GM18951 (cell line): ENCODE data around the gene ULBP2.
"Not testable (repeated sequence)": the region's sequence is repeated elsewhere in the genome, so short reads cannot be mapped to it uniquely, and the experiment has no call there.

Experiments used
- POLR2A ChIP-seq: IDR thresholded peaks from 4 replicates; pipeline ENCODE4 v1.6.1; 2011; ENCODE audit warnings: mild to moderate bottlenecking; ENCODE audit not compliant: insufficient read length, insufficient read depth; ENCODE audit errors: extremely low read depth
- in situ Hi-C: fragments of 300-500 bp; cut with MboI; formaldehyde crosslinking; loops from one replicate; pipeline ENCODE4 v1.12.0; 2022; ENCODE audit warnings: low sequenced_read_pairs, mixed read lengths, inconsistent platforms; ENCODE audit not compliant: unreplicated experiment

The ULBP2 gene

DNA sequence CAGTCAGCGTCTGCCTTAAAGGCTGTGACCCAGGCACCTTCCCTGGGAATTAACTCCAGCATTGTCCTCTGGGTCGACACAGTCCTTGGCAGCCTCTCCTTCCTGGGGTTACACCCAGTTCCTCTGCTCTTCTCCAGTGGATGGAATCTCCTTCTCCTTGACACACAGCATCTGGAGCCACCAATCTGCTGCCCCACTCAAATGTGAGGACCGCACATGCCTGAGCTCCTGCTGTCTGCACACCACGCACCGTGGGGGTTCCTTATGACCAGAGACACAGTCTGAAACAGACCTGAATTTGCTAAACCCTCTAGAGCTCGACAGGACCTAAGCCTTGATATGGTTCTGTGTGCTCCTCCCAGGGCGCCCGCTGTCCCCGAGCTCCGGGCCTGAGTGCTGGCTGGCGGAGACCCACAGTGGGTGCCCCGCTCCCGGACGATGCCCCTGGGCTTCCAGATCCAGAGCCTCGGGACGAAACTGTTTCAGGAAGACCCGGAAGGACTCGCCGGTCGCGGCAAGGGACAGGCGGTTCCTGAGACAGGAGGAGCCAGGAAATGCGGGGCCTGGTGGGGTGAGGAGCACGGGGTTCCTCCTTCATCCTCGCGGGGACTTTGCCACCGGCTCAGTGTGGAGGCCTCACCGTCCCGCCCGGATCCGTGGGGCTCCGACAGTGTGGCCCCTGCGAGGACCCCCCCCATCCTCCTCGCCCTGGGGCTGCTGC lies 16.4 kb upstream of the ULBP2 start:
- in situ Hi-C loops: no loop called here
- no peak for TF ChIP-seq POLR2A

DNA sequence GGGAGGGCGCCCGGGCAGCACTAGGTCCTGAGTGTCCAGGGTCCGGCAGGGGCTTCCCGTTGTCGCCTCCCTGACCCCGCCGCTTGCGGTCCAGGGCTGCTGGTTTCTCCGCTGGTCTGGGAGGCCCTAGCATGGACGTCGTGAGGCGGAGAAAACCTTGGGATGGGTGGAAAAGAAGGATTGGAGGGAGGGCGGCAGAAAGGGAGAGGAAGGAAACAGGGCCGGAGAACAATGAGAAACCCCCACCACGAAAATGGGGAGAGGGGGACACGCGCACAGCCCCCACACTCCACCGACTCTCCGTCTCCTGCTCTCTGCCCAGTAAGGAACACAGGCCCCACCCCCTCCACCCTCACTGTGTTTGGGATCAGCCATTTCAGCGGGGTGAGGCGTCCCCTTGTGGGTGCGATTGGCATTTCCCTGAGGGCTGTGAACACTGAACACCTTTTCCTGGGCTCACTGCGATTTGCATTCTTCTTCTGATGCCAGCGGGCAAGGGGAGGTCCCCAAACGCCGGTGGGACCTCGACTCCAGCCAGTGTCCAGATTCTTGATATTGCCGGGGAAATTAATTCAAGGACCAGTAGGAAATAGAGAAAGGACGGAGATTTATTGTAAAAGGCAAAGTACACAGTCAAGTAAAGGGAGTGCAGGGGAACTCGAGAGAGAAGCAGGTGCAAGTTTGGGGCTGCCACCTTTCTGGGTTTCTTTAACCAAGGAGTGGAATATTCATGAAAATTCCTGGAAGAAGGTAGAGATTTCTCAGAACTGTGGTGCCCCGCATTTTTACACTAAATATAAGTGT lies 15.6 kb upstream of the ULBP2 start:
- TF ChIP-seq POLR2A: no peak
- in situ Hi-C loops: no loop called here

DNA sequence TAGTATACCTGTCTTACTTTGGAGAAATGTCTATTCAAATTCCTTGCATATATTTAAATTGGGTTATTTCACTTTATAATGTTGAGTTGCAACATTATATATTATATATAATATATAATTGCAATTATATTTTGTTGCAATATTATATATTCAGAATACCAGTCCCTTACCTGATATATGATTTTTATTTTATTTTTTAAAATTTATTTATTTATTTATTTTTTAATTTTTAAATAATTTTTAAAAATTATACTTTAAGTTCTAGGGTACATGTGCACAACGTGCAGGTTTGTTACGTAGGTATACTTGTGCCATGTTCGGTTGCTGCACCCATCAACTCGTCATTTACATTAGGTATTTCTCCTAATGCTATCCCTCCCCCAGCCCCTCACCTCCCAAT lies 14.8 kb upstream of the ULBP2 start:
- in situ Hi-C loops: not testable (repeated sequence)

DNA sequence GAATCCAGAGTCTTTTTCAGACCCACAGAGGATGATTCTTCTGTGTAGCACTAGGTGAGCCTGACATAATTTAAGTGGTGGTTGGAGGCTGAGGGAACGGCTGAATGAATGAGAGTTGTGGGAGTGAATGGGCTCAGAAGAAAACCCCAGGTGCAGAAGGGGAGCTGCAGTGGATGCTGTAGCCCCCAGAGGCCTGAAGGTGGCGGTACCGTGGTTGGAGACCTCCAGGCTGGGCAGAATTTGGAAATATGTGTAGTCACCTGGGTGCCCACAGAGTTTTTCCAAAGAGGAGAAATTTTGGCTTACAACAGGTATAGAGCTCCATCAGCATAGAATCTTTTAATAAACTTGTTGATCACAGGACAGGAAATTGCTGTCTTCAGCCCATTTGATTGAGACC lies 12.4 kb upstream of the ULBP2 start:
- in situ Hi-C loops: no loop called here
- TF ChIP-seq POLR2A: no peak

DNA sequence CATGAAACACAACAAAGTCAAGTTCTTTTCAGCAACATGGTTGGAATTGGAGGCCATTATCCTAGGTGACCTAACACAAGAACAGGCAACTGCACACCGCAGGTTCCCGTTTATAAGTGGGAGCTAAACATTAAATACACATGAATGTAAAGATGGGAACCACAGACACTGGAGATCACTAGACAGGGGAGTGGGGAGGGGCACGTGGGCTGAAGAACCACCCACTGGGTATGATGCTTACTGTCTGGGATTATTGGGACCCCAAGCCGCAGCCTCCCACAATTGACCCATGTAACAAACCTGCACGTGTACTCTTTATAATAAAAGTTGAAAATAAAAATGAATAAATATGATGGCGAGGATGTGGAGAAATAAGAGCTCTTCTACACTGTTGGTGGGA lies 10.3 kb upstream of the ULBP2 start:
- TF ChIP-seq POLR2A: no peak
- in situ Hi-C loops: no loop called here

DNA sequence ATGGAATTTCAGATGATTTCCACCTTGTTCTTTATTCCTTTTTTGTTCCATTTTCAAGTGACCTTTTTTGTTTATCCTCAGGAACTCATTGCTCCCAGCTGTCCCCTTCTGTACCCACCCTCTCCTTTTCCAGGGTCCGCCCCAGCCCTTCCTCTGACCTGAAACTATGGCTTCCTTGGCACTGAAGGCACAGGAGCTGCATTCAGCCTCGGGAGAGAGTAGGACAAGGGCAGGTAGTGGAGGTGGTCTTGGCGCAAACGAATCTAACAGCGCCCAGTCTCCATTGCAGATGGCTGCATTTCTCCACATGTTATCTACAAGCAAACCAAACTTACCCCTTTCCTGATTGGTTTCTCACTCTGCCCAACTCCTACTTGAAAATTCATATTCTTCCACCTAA lies 8.8 kb upstream of the ULBP2 start:
- in situ Hi-C loops: no loop called here
- no peak for TF ChIP-seq POLR2A

DNA sequence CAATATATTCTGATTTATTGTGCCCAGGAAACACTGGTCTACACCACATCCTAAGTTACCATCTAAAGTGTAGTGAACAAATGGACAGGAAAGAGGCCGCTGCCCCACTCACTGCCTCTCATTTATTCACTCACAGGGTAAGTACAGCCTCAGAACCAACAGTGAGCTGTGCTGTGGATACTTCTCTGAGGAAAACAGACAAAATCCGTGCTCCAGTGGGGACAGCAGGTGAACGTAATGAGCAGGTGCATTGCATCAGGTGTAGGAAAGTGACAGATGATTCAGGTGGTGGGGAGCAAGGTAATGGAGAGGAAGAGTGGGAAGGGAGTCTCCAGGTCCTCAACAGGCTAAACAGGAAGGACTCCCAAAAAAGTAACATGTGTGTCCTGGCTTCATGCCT lies 8.4 kb upstream of the ULBP2 start:
- in situ Hi-C loops: no loop called here
- no peak for TF ChIP-seq POLR2A

DNA sequence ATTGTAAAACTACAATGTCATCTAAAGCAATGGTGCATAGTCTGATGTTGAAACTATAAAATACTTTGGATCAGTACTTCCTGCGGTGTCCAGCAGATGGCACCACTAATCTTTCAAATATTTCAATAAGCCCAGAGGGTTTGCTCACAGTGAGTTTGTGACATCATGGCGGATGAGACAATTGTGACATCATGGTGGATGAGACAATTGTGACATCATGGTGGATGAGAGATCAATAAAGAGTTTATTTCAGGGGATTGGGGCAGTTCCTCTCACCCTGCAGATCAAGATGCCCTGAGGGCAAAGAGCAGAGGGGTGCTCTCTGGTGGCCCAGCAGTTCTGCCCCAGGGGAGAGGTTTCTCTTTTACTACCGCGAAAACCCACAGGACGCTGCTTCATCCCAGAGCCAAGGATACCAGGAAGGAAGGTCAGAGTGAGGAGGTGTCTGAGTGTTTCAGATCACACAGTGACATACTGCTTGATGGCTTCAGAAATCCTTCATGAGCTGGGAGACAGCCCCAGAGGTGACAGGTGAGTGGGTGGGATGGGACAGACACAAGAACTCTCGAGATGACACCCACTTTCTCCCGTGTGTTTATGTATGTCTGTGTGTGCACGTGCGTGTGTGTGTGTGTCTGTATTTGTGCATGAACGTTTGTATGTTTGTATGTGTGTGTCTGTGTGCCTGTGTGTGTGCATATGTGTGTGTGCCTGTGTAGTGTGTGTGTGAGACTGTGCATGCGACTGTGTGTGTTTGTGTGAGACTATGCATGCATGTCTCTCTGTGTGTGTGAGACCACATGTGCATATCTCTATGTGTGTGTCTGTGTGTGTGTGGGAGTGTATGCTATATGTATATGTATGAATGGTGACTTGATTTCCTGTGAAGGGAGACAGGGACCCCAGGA lies 7.3 kb upstream of the ULBP2 start:
- TF ChIP-seq POLR2A: no peak
- in situ Hi-C loops: loop anchor here (5.0 kb wide), 1 partner anchor 83 kb away; no protein-coding TSS in a partner anchor

DNA sequence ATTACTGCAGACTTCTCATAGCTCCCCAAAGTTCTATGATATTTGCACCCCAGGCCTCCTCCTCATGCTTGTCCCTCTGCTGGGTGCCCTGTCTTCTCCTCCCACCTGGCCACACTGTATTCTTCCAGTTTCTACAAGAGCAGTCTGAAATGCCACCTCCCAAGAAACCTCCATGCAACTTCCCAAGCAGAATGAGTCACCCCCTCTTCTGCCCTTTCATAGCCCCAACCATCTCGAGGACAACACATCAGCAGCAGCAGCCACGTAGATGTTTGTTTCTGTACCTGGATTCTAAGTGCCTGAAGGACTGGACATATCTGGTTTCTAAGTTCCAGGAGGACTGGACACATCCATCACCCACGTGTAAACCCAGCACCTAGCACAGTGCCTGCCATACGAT lies 6.6 kb upstream of the ULBP2 start:
- TF ChIP-seq POLR2A: no peak
- in situ Hi-C loops: loop anchor here (5.0 kb wide), 1 partner anchor 82 kb away; no protein-coding TSS in a partner anchor

DNA sequence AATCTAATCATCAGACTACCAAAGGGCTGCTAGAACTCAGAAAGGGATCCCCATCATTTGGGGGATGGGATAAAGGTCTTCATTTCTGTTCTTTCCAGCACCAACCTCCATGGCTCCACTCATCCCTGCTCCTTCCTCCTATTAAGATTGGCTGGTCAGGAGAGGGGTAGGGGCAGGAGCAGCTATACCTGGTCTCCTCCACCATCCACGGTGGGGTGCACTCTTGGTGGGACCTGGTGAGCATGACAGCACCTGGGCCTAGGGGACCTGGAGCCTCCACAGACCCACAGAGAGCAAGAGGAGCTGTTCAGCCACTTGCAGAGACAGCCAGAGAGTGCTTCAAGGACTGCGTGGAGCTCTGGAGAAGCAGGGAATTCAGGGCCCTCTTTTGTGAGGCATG lies 6.1 kb upstream of the ULBP2 start:
- no peak for TF ChIP-seq POLR2A
- in situ Hi-C loops: loop anchor here (5.0 kb wide), 1 partner anchor 82 kb away; no protein-coding TSS in a partner anchor

DNA sequence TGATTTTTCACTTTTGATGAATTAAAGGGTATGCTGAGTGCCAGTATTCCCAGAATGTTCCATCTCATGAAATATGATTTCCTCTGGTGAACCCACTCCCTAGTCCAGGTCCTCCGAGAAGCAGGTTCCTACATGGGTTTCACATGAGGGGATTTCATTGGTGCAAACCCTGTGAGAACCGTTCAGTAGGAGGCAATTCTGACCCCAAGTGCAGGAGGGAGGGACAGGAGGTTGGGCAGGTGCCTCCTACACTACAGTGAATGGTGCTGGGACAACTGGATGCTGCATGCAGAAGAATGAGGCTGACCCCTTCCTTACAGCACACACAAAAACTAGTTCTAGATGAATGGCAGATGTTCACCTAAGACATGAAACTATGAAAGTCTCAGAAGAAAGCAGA lies 5.1 kb upstream of the ULBP2 start:
- no peak for TF ChIP-seq POLR2A
- in situ Hi-C loops: loop anchor here (5.0 kb wide), 1 partner anchor 81 kb away; no protein-coding TSS in a partner anchor

DNA sequence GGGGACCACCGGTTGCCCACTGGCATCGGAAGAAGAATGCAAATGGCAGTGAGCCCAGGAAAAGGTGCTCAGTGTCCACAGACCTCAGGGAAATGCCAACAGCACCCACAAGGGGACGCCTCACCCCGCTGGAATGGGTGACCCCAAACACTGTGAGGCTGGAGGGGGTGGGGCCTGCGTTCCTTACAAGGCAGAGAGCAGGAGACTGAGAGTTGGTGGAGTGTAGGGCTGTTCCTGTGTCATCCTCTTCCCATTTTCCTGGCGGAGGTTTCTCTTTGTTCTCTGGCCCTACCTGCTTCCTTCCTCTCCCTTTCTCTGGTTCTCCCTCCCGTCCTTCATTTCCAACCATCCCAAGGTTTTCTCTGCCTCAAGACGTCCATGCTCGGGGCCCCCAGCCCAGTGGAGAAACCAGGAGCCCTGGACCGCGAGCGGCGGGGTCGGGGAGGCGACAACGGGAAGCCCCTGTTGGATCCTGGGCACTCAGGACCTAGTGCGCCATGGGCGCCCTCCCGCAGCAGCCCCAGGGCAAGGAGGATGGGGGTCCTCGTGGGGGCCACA lies 3.7 kb upstream of the ULBP2 start:
- in situ Hi-C loops: loop anchor here (5.0 kb wide), 1 partner anchor 79 kb away; no protein-coding TSS in a partner anchor
